IMR-90 (cell line): Measurements from ENCODE around the gene CASP3. TPM values are rescaled to one million over a fixed set of nuclear protein-coding genes. Genes with fewer than 3 reads are reported as not detected.

Experiments
- ATAC-seq: fragments of 200-7000 bp; cut with Tn5 transposase; 2 replicates; pipeline ENCODE4 v1.9.1; 2020; ENCODE audit warnings: low read depth, mild to moderate bottlenecking, moderate library complexity
- BruUV-seq: library from RNA; stranded (reverse); fragments of 400-500 nt; replicated peaks from 2 replicates; lab custom pipeline; 2021; lab: Mats Ljungman, UMichigan
- CTCF ChIA-PET: fragments of 300-600 bp; formaldehyde crosslinking; extraction: SDS; loops from one replicate; lab custom pipeline; 2021; ENCODE audit warnings: antibody characterized with exemption; lab: Yijun Ruan, JAX
- POLR2A ChIA-PET: fragments of 300-600 bp; sonication (Branson Sonifier 250); formaldehyde crosslinking; loops from one replicate; lab custom pipeline; 2022; ENCODE audit warnings: antibody characterized with exemption; ENCODE audit not compliant: unreplicated experiment; lab: Charles Lee
- DNase-seq: peaks from one replicate; pipeline ENCODE4 v3.0.0; 2013
- H2AFZ ChIP-seq: replicated peaks from 2 replicates; pipeline ENCODE3; 2013; ENCODE audit warnings: low read length, mild to moderate bottlenecking; ENCODE audit not compliant: poor library complexity
- H2AK5ac ChIP-seq: 2 replicates; pipeline ENCODE4 v1.6.1; 2013; ENCODE audit warnings: low read depth, low read length, inconsistent platforms
- H2AK9ac ChIP-seq: replicated peaks from 2 replicates; pipeline ENCODE3; 2013; ENCODE audit warnings: mild to moderate bottlenecking, low read depth, low read length, moderate library complexity; ENCODE audit not compliant: poor library complexity
- H2BK120ac ChIP-seq: 2 replicates; pipeline ENCODE4 v1.6.1; 2013; ENCODE audit warnings: low read depth, low read length, inconsistent platforms
- H2BK15ac ChIP-seq: 3 replicates; pipeline ENCODE4 v1.6.1; 2013; ENCODE audit warnings: low read depth, low read length, inconsistent platforms
- H2BK20ac ChIP-seq: 2 replicates; pipeline ENCODE4 v1.6.1; 2013; ENCODE audit warnings: low read depth, mild to moderate bottlenecking, inconsistent platforms, low read length, moderate library complexity
- H2BK5ac ChIP-seq: 2 replicates; pipeline ENCODE4 v1.6.1; 2013; ENCODE audit warnings: mild to moderate bottlenecking, low read depth, low read length, inconsistent platforms; ENCODE audit not compliant: poor library complexity, severe bottlenecking
- H3K14ac ChIP-seq: replicated peaks from 2 replicates; pipeline ENCODE4 v1.6.1; 2013; ENCODE audit warnings: low read depth, low read length, inconsistent platforms
- H3K18ac ChIP-seq: 2 replicates; pipeline ENCODE4 v1.6.1; 2013; ENCODE audit warnings: low read depth, low read length, control low read depth
- H3K23ac ChIP-seq: 2 replicates; pipeline ENCODE4 v1.6.1; 2013; ENCODE audit warnings: low read depth, low read length, inconsistent platforms
- H3K27ac ChIP-seq: 2 replicates; pipeline ENCODE4 v1.5.1; 2013; ENCODE audit warnings: mild to moderate bottlenecking, control low read depth, low read length; ENCODE audit not compliant: insufficient read depth
- H3K27me3 ChIP-seq: 2 replicates; pipeline ENCODE4 v1.6.1; 2013; ENCODE audit warnings: low read length; ENCODE audit not compliant: control insufficient read depth, insufficient read depth
- H3K36me3 ChIP-seq: 2 replicates; pipeline ENCODE4 v1.6.1; 2013; ENCODE audit warnings: low read length, mixed read lengths; ENCODE audit not compliant: control insufficient read depth, insufficient read depth
- H3K4ac ChIP-seq: 2 replicates; pipeline ENCODE4 v1.6.1; 2013; ENCODE audit warnings: low read depth, low read length, inconsistent platforms
- H3K4me1 ChIP-seq: 2 replicates; pipeline ENCODE4 v1.6.1; 2013; ENCODE audit warnings: low read length, mixed read lengths; ENCODE audit not compliant: control insufficient read depth, insufficient read depth
- H3K4me2 ChIP-seq: 2 replicates; pipeline ENCODE4 v1.6.1; 2013; ENCODE audit warnings: low read depth, mild to moderate bottlenecking, control low read depth, low read length, moderate library complexity
- H3K4me3 ChIP-seq: 2 replicates; pipeline ENCODE4 v1.5.1; 2013; ENCODE audit warnings: low read depth, mild to moderate bottlenecking, control low read depth, low read length, moderate library complexity; ENCODE audit not compliant: insufficient read depth
- H3K56ac ChIP-seq: 2 replicates; pipeline ENCODE4 v1.6.1; 2013; ENCODE audit warnings: low read length, inconsistent platforms; ENCODE audit not compliant: insufficient read depth; ENCODE audit errors: extremely low read depth
- H3K79me1 ChIP-seq, 2 experiments: 2 replicates each; pipeline ENCODE4 v1.6.1; 2013; ENCODE audit warnings: low read length in 2 of 2, inconsistent platforms in 1 of 2, low read depth in 1 of 2
- H3K9ac ChIP-seq: 2 replicates; pipeline ENCODE4 v1.6.1; 2013; ENCODE audit warnings: low read depth, low read length, control low read depth
- H3K9me1 ChIP-seq: 2 replicates; pipeline ENCODE4 v1.6.1; 2013; ENCODE audit warnings: low read length, inconsistent platforms; ENCODE audit not compliant: insufficient read depth
- H3K9me3 ChIP-seq: 2 replicates; pipeline ENCODE4 v1.6.1; 2013; ENCODE audit warnings: low read length; ENCODE audit not compliant: control insufficient read depth, insufficient read depth
- H4K20me1 ChIP-seq: 2 replicates; pipeline ENCODE4 v1.6.1; 2013; ENCODE audit warnings: low read length, inconsistent platforms; ENCODE audit not compliant: insufficient read depth
- H4K5ac ChIP-seq: 2 replicates; pipeline ENCODE4 v1.6.1; 2013; ENCODE audit warnings: mild to moderate bottlenecking, low read depth, low read length, control low read depth
- H4K8ac ChIP-seq, 2 experiments: 2 replicates each; pipeline ENCODE4 v1.6.1; 2013; ENCODE audit warnings: low read depth in 2 of 2, low read length in 2 of 2, control low read depth in 1 of 2, inconsistent platforms in 1 of 2
- H4K91ac ChIP-seq: 2 replicates; pipeline ENCODE4 v1.6.1; 2013; ENCODE audit warnings: low read depth, low read length, inconsistent platforms; ENCODE audit not compliant: insufficient read depth
- CHD1 ChIP-seq: IDR thresholded peaks from 2 replicates; pipeline ENCODE4 v1.6.1; 2012; ENCODE audit warnings: low read depth, low read length, improper control_type of control experiment
- MXI1 ChIP-seq: IDR thresholded peaks from 2 replicates; pipeline ENCODE4 v1.6.1; 2012; ENCODE audit warnings: low read depth, mild to moderate bottlenecking, low read length, moderate library complexity, borderline replicate concordance
- RAD21 ChIP-seq: IDR thresholded peaks from 2 replicates; pipeline ENCODE4 v1.6.1; 2012; ENCODE audit warnings: low read length, improper control_type of control experiment
- WGBS, 2 experiments: methylation state at CpG; one replicate each; pipeline versions ENCODE4 v1.1.5 to v1.1.7; 2013; ENCODE audit warnings: missing lambda C conversion rate in 2 of 2; ENCODE audit not compliant: insufficient read length in 1 of 2; ENCODE audit errors: extremely low coverage in 2 of 2; 5-methylcytosine and 5-hydroxymethylcytosine counted together
- dilution Hi-C: fragments of 300-500 bp; cut with HindIII; formaldehyde crosslinking; loops from one replicate; pipeline ENCODE4 v1.14.3; 2018; ENCODE audit warnings: low sequenced_read_pairs; ENCODE audit not compliant: unreplicated experiment
- in situ Hi-C: fragments of 300-500 bp; cut with MboI; formaldehyde crosslinking; loops from 3 replicates; pipeline ENCODE4 v1.14.3; 2019; ENCODE audit warnings: low sequenced_read_pairs, inconsistent platforms, mixed read lengths
- intact Hi-C: fragments of 100-400 bp; cut with micrococcal nuclease; formaldehyde crosslinking; loops from 2 replicates; pipeline ENCODE4 v1.10.0; 2022
- polyA plus RNA-seq, 3 experiments: library from polyadenylated mRNA; depleted of rRNA; stranded (reverse); fragments of >200 nt; gene quantifications; 2 replicates each; pipeline ENCODE4 v1.2.3, GENCODE V29; 2012; ENCODE audit warnings: low replicate concordance in 1 of 3
- total RNA-seq: library from RNA; depleted of rRNA; stranded (reverse); fragments of >200 nt; gene quantifications from 2 replicates; pipeline ENCODE4 v1.2.3, GENCODE V29; 2012
- TF ChIP-seq, protein P1 (sequence below): fragments of 150-350 bp; IDR thresholded peaks from 2 replicates; pipeline ENCODE4 v1.6.1; 2016; ENCODE audit warnings: low read depth, mild to moderate bottlenecking, low read length, moderate library complexity, borderline replicate concordance

The CASP3 gene
- total and polyA plus RNA-seq, 2 of the 4 experiments (the other 2 are of a cell fraction), result 26.7 to 27.4 TPM

- ATAC-seq (no peak), DNase-seq (no peak)
- no peak overlapping the region for H4K91ac ChIP-seq
- no peak overlapping the region for H2BK5ac ChIP-seq
- no peak overlapping the region for H3K4ac ChIP-seq
- CTCF ChIA-PET, result no interaction called here
- H3K14ac ChIP-seq, result no peak overlapping the region
- no peak overlapping the region for H2BK15ac ChIP-seq
- intact Hi-C loops (no loop called here), in situ Hi-C loops (no loop called here), dilution Hi-C loops (no loop called here)
- no peak overlapping the region for H4K8ac ChIP-seq
- no peak for TF ChIP-seq MXI1
- TF ChIP-seq RAD21, result no peak
- TF ChIP-seq CHD1, result no peak
- TF ChIP-seq, protein P1, sequence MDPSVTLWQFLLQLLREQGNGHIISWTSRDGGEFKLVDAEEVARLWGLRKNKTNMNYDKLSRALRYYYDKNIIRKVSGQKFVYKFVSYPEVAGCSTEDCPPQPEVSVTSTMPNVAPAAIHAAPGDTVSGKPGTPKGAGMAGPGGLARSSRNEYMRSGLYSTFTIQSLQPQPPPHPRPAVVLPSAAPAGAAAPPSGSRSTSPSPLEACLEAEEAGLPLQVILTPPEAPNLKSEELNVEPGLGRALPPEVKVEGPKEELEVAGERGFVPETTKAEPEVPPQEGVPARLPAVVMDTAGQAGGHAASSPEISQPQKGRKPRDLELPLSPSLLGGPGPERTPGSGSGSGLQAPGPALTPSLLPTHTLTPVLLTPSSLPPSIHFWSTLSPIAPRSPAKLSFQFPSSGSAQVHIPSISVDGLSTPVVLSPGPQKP, result no peak
- POLR2A ChIA-PET, result no interaction called here
- no peak overlapping the region for H3K56ac ChIP-seq
- BruUV-seq, result no TSS peak
- H3K27me3 ChIP-seq, result no peaks in the 10 kb centered on the region
- no peak overlapping the region for H3K18ac ChIP-seq
- H3K79me1 ChIP-seq, result no peaks in the 10 kb centered on the region
- H2BK20ac ChIP-seq, result no peak overlapping the region
- no peak overlapping the region for H2AFZ ChIP-seq
- no peak overlapping the region for H2AK9ac ChIP-seq
- no peak overlapping the region; the same call in 1 of the 2 replicates for H2AK5ac ChIP-seq
- H4K20me1 ChIP-seq, result no peaks in the 10 kb centered on the region
- no peak overlapping the region for H2BK120ac ChIP-seq
- no peak overlapping the region for H3K4me3 ChIP-seq
- no CpG with 5 or more reads among the region's 3 CpGs for WGBS, 2 experiments
- H3K4me2 ChIP-seq, result no peak overlapping the region
- peaks cover 11% of the 10 kb centered on the region for H3K4me1 ChIP-seq
- no peak overlapping the region for H3K9ac ChIP-seq
- no peaks in the 10 kb centered on the region for H3K9me3 ChIP-seq
- peaks cover 11% of the 10 kb centered on the region for H3K36me3 ChIP-seq
- H3K27ac ChIP-seq, result no peak overlapping the region
- no peak overlapping the region for H3K23ac ChIP-seq
- H4K5ac ChIP-seq, result no peak overlapping the region
- H3K9me1 ChIP-seq, result 0 out of 2 replicates have a peak, but pooled peaks cover 3% of the 10 kb centered on the region
These were observed 26.7 kb upstream of the CASP3 start for GRCh38 chr4:184675821-184676492.
